ENCODE measurements around the gene ITGB1BP1.
"Not testable (repeated sequence)": the region's sequence is repeated elsewhere in the genome, so short reads cannot be mapped to it uniquely, and the experiment has no call there.

ITGB1BP1 gene

DNA sequence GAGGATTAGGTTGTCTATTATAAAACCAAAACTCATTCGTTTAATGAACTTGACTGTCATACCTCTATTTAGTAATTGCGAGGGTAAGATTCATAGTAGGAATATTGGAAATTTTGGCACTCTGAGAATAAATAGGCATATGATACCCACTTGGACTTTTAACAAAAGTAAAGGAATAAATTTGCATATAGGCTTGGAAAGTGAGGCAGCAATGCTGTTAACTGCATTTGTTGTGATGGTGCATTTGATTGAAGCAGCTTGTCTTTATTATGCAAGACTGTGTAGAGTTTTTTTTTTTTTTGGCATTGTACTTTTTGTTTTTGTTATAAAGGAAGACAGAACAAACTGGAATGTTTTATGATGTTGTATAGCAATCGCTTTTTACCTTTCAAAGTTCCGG lies 18.9 kb downstream of the ITGB1BP1 start:
- TF ChIP-seq, protein P1, sequence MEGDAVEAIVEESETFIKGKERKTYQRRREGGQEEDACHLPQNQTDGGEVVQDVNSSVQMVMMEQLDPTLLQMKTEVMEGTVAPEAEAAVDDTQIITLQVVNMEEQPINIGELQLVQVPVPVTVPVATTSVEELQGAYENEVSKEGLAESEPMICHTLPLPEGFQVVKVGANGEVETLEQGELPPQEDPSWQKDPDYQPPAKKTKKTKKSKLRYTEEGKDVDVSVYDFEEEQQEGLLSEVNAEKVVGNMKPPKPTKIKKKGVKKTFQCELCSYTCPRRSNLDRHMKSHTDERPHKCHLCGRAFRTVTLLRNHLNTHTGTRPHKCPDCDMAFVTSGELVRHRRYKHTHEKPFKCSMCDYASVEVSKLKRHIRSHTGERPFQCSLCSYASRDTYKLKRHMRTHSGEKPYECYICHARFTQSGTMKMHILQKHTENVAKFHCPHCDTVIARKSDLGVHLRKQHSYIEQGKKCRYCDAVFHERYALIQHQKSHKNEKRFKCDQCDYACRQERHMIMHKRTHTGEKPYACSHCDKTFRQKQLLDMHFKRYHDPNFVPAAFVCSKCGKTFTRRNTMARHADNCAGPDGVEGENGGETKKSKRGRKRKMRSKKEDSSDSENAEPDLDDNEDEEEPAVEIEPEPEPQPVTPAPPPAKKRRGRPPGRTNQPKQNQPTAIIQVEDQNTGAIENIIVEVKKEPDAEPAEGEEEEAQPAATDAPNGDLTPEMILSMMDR (IDR thresholded peaks at IDR 0.05; ENCODE audit: insufficient read depth, low read depth, low read length, missing control alignments): no peak
- H3K4me3 ChIP-seq (ENCODE audit: low read depth, low read length): no peak overlapping the region
- DNase-seq (ENCODE audit: low read depth): no peak

GRCh38 chr2:9403924-9404323 lies 19.4 kb downstream of the ITGB1BP1 start:
- no peak for DNase-seq (ENCODE audit: low read depth)
- TF ChIP-seq, protein P1 (IDR thresholded peaks at IDR 0.05; ENCODE audit: insufficient read depth, low read depth, low read length, missing control alignments): no peak
- no peak overlapping the region for H3K4me3 ChIP-seq (ENCODE audit: low read depth, low read length)

GRCh38 chr2:9401646-9402371 lies 21.5 kb downstream of the ITGB1BP1 start:
- DNase-seq (ENCODE audit: low read depth): no peak
- H3K4me3 ChIP-seq (ENCODE audit: low read depth, low read length): no peak overlapping the region
- TF ChIP-seq, protein P1 (IDR thresholded peaks at IDR 0.05; ENCODE audit: insufficient read depth, low read depth, low read length, missing control alignments): no peak

DNA sequence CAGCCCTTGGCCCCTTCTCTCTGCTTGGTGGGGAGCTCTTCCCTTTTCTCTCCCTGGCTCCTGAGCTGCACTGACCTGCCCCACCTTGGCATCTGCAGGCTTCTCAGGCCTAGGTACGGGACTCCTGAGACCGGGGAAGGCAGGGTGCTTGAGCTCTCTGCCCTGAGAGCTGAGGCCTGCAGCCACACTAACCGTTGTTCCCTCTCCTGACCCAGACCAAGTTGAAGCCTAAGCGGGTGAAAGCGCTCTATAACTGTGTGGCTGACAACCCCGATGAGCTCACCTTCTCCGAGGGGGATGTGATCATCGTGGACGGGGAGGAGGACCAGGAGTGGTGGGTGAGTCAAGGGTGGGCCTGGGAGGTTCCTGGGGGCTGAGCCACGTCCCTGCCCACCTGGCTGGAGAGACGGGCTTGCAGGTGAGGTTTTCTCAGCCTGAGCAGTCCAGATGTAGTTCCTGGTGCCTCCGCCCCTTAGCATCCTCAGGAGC lies 22.2 kb downstream of the ITGB1BP1 start:
- TF ChIP-seq, protein P1 (IDR thresholded peaks at IDR 0.05; ENCODE audit: insufficient read depth, low read depth, low read length, missing control alignments): no peak
- no peak for DNase-seq (ENCODE audit: low read depth)
- no peak overlapping the region for H3K4me3 ChIP-seq (ENCODE audit: low read depth, low read length)

- no peak overlapping the region for H3K4me3 ChIP-seq (ENCODE audit: low read depth, low read length)
- TF ChIP-seq, protein P1 (IDR thresholded peaks at IDR 0.05; ENCODE audit: insufficient read depth, low read depth, low read length, missing control alignments): no peak
- no peak for DNase-seq (ENCODE audit: low read depth)
Measured at GRCh38 chr2:9400268-9401058, 22.9 kb downstream of the ITGB1BP1 start.

DNA sequence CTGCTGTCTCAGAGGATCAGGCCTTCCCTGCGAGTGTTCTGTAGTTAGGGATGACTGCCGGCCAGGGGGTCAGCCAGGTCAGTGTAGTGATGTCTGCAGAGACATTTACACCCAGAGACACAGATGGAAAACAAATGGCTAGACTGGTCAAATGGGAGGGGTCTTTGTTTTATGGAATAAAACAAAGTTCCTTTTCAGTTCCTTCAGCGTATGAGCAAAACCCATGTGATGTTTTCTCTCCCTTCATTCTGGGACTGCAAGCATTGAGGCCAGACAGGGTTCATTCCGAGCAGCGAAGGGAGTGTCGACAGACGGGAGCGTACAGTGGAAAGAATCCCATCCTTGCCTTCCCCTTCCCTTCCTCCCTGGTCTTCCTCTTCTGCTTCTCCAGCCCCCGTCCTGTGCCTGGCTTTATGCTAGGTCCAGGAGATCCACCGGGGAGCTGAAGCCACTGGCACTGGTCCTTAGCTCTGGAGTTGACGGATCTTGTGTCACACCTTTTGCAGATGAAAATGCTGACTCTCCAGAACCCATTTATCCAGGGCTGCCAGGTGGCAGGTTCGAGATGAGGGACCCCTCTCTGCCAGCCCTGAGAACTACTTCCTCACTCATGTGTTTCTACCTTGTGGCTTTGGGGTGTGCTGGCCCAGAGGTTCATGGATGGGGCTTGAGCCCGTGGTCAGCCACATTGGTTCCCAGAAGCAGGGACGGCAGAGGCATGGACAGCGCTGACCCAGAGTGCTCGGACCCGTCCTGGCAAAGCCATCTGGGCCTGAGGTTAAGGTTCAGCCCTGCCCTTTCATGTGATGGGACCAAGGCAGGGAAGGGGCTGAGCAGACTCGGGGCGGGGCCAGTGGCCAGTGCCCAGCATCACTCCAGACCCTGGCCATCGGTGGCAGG lies 24.2 kb downstream of the ITGB1BP1 start:
- H3K4me3 ChIP-seq (ENCODE audit: low read depth, low read length): no peak overlapping the region
- no peak for DNase-seq (ENCODE audit: low read depth)
- TF ChIP-seq, protein P1 (IDR thresholded peaks at IDR 0.05; ENCODE audit: insufficient read depth, low read depth, low read length, missing control alignments): no peak

GRCh38 chr2:9398251-9398650 lies 25.1 kb downstream of the ITGB1BP1 start:
- not testable (repeated sequence) for DNase-seq (ENCODE audit: low read depth); H3K4me3 ChIP-seq (ENCODE audit: low read depth, low read length)
